GM19238 (cell line): Measurements from ENCODE around the gene PRKAR2B.
"Not testable (repeated sequence)": the region's sequence is repeated elsewhere in the genome, so short reads cannot be mapped to it uniquely, and the experiment has no call there.

Experiments used
- DNase-seq: peaks from one replicate; pipeline ENCODE4 v3.0.0; 2011; ENCODE audit warnings: low spot score; ENCODE audit not compliant: insufficient read length

Gene PRKAR2B

DNA sequence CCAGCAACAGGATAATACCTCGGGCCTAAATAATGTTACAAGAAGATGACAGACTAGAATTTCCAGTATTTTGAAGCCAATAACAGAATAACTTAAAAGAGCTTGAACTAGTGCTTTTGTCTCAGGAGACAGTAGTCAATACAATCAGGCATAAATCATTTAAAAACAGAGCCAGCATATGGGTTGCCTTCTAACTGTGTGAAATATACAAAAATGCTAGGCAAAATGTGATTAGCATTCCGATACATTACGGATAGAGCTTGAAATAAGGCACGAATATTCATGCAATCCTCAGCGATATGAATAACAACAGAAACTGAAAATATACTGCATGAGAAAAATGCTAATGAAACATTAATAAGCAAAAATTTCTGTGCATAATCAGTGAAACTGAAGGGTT, 18.3 kb upstream of the PRKAR2B start:
- DNase-seq: no peak

GRCh38 chr7:107027208-107027607, 17.3 kb upstream of the PRKAR2B start:
- no peak for DNase-seq

- DNase-seq: no peak
Measured at GRCh38 chr7:107029061-107029763, 15.3 kb upstream of the PRKAR2B start.

GRCh38 chr7:107029764-107030286, 14.7 kb upstream of the PRKAR2B start:
- DNase-seq: no peak

- DNase-seq: no peak
Measured at GRCh38 chr7:107032050-107032449, 12.5 kb upstream of the PRKAR2B start.

- DNase-seq: no peak
Measured at GRCh38 chr7:107032720-107033438, 11.6 kb upstream of the PRKAR2B start.

DNA sequence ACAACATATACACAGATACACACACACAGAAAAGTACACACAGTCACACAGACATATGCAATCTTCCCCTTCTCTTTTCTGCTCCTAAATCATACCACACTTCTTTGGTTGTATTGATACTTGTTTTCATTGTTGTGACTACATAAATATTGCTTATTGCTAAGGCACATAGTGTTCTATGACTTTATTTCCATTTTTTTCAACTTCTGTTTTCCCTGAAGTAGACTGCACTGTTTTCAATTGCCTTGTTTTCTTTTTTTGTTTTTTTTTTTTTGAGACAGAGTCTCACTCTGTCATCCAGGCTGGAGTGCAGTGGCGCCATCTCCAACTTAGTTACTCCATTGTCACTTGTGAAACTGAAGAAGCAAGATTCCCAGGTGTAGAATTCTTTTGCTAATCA, 10.0 kb upstream of the PRKAR2B start:
- no peak for DNase-seq

DNA sequence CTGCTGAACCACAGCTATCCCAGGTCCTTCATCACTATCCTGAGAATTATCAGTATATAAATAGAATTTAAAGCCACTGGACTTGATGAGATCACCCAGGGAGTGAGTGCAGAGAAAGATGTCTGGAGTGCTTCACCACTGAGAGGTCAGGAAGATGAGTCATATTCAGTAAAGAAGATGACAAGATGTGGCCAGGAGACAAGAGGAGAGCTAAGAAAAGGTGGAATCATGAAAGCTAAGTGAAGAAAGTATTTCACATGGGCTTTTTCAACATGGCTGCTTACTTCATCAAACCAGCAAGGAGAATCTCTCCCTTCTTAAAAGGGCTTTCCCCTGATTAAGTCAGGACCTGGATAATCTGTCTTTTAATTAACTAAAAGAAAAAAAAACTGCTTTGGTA, 9.1 kb upstream of the PRKAR2B start:
- DNase-seq: no peak

DNA sequence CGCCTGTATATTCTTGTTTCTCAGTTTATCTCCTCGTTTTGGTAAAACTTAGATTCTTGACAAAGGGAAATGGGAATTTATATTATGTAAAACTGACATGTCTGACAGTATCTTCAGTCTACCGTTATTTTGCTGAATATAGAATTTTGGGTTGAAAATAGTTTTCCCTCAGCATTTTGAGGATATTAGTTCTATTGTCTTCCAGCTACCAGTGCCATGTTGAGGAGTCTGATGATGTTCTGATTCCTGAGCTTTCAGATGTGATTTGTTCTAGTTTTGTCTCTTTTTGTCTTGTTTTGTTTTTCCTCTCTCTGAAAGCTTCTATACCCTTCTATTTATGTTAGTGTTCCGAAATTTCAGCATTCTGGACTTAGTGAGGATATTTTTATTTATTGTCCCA, 8.0 kb upstream of the PRKAR2B start:
- DNase-seq: no peak

GRCh38 chr7:107037717-107038603, 6.5 kb upstream of the PRKAR2B start:
- DNase-seq: no peak

- no peak for DNase-seq
Measured at GRCh38 chr7:107039199-107039900, 5.2 kb upstream of the PRKAR2B start.

- no peak for DNase-seq
Measured at GRCh38 chr7:107041097-107041496, 3.4 kb upstream of the PRKAR2B start.

DNA sequence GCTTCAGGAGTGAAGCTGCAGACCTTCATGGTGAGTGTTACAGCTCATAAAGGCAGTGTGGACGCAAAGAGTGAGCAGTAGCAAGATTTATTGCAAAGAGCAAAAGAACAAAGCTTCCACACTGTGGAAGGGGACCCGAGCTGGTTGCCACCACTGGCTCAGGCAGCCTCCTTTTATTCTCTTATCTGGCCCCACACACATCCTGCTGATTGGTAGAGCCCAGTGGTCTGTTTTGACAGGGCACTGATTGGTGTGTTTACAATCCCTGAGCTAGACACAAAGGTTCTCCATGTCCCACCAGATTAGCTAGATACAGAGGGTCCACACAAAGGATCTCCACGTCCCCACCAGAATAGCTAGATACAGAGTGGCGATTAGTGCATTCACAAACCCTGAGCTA, 2.7 kb upstream of the PRKAR2B start:
- not testable (repeated sequence) for DNase-seq

- not testable (repeated sequence) for DNase-seq
Measured at GRCh38 chr7:107042326-107042910, 2.1 kb upstream of the PRKAR2B start.

GRCh38 chr7:107043491-107043890, 1.0 kb upstream of the PRKAR2B start:
- DNase-seq: no peak

GRCh38 chr7:107043921-107044346, 571 bp upstream of the PRKAR2B start:
- DNase-seq: no peak

- no peak for DNase-seq
Measured at GRCh38 chr7:107045195-107045960, 873 bp downstream of the PRKAR2B start.

DNA sequence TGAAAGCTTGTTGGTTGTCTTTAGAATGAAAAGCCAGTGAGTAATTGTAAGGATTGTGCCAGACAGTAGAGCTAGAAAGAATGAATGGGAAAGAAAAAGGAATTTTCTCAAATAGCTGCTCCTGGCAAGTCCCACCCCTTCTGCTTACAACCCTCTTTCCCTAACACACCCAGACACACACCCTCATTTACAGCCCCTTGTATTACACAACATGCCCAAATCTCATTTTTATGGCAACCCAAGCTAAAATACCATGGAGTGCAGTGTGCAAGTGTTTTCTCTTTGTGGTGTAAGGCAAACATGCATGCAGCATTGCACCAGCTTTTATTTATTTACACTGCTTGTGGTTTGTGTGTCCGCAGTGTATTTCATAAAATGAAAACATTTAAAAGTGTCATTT, 1.5 kb downstream of the PRKAR2B start:
- DNase-seq: no peak

- no peak for DNase-seq
Measured at GRCh38 chr7:107046491-107047259, 2.2 kb downstream of the PRKAR2B start.
